KOPT-K1 (cell line): ENCODE data around the gene EGR1.
"Not testable (repeated sequence)": the region's sequence is repeated elsewhere in the genome, so short reads cannot be mapped to it uniquely, and the experiment has no call there.

Experiments used
- H3K27ac ChIP-seq: fragments of 200-600 bp; sonication (generic); 2 replicates; pipeline ENCODE4 v1.5.1; 2016; ENCODE audit warnings: antibody characterized with exemption, mild to moderate bottlenecking, low read depth, low read length; ENCODE audit not compliant: poor library complexity, severe bottlenecking
- H3K36me3 ChIP-seq: fragments of 200-600 bp; sonication (generic); 2 replicates; pipeline ENCODE4 v1.5.1; 2017; ENCODE audit warnings: antibody characterized with exemption, mild to moderate bottlenecking, low read length, moderate library complexity; ENCODE audit not compliant: insufficient read depth
- H3K9me3 ChIP-seq: fragments of 200-600 bp; sonication (generic); 2 replicates; pipeline ENCODE4 v1.5.1; 2017; ENCODE audit warnings: antibody characterized with exemption, low read length, mild to moderate bottlenecking; ENCODE audit not compliant: insufficient read depth, poor library complexity, severe bottlenecking

The EGR1 gene

DNA sequence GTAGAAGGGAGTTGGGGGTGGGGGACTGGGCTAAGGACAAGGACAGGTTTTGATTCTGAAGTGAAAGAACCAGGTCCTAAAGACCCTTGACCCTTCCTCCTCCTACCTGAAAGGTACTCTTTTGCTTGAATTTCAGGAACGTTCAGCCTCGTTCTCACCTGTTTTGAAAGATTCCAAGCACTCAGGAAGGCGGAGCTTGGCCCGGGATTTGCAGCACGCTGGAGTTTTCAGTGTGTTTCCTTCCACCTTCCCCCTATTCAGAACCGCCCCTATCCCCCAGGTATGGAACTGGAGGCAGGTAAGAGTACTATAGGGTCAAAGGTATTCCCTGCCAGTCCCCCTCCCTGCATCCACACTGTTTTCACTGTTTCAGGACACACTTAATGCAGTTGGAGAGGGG is 7.1 kb downstream of the EGR1 start:
- Histone ChIP-seq H3K27ac (no peak overlapping the region), H3K36me3 (peaks cover 6% of the 10 kb centered on the region; the same call in 1 of the 2 replicates), H3K9me3 (no peaks in the 10 kb centered on the region)

DNA sequence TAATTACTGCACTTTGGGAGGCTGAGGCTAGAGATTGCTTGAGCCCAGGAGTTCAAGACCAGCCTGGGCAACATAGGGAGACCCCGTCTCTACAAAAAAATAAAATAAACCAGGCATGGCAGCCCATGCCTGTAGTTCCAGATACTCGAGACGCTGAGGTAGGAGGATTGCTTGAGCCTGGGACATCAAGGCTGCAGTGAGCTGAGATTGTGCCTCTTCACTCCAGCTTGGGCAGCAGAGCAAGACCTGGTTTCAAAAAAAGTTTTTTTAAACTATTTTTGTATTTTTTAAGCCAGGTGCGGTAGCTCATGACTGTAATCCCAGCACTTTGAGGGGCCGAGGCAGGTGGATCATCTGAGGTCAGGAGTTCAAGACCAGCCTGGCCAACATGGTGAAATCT is 7.9 kb downstream of the EGR1 start:
- not testable (repeated sequence) for H3K36me3 ChIP-seq, H3K27ac ChIP-seq, H3K9me3 ChIP-seq

DNA sequence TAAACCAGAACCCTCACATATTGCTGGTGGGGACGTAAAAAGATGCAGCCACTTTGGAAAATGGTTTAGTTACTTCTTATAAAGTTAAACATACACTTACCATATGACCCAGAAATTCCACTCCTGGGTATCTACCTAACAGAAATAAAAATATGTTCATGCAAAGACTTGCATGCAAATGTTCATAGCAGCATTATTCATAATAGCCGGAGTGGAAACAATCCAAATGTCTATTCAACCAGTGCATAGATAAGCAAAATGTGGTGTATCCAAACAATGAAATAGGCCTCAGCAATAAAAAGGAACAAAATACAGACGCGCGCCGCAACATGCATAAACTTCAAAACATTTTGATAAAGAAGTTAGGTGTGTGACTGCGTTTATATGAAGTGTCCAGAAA is 11.6 kb downstream of the EGR1 start:
- H3K27ac ChIP-seq: no peak overlapping the region
- no peaks in the 10 kb centered on the region for H3K36me3 ChIP-seq
- H3K9me3 ChIP-seq: no peaks in the 10 kb centered on the region

DNA sequence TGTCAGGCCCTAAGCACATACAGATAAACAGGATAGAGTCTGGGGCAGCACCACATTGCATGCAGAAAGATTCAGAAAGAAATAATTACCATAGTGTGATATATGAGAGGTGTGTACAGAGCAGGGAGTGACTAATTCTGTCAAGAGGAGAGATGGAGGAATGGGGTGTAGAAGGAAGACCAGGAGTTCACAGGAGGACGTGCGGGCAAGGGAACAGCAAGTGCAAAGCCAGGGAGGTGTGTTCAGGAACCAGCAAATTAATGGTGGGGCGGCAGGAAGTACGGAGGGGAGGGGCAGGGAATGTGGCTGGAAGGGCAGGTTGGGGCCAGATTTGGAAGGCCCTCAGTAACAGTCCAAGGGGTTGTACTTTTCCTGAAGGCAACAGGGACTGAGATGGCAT is 17.4 kb downstream of the EGR1 start:
- Histone ChIP-seq H3K36me3 (no peaks in the 10 kb centered on the region), H3K27ac (no peak overlapping the region), H3K9me3 (no peaks in the 10 kb centered on the region)

DNA sequence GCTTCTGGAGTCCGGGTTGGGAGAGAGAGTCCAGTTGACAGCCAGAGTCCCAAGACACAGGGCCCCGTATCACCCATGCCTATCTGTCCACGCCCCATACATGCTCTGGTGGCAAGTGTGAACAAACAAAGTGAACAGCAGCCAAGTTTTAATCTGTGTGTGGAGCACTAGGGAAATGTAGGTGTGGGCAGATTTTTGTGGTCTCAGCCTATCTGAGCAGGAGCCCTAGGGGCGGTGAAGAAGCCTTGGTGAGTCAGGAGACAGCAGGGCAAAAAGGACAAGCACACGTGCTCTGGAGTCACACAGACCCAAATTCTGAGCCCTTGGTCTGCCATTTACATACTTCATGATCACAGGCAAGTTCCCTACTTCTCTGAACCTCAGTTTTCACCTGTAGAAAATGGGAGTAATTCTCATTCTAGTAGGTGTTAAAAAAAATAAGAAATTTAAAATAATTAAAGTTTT is 23.2 kb downstream of the EGR1 start:
- Histone ChIP-seq H3K36me3 (no peaks in the 10 kb centered on the region), H3K27ac (no peak overlapping the region), H3K9me3 (no peaks in the 10 kb centered on the region)

DNA sequence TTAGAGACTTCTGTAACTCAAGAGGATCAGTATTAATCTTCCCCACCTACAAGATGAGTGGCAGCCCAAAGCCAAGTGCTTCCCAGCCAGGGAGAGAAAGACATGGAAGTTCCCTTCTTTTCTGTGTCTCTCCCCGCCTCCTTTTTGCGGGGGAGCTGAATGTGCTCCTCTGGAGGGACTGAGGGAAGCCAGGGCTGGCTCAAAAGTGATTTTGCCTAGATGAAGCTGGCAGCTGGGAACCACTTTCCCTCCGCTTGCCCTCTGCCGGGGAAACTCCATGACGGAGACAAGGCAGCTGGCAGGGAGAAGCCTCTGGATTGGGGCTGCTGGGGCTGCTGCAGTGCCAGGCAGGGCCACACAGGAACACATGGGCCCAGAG is 24.4 kb downstream of the EGR1 start:
- Histone ChIP-seq H3K36me3 (no peaks in the 10 kb centered on the region), H3K27ac (no peak overlapping the region), H3K9me3 (no peaks in the 10 kb centered on the region)

DNA sequence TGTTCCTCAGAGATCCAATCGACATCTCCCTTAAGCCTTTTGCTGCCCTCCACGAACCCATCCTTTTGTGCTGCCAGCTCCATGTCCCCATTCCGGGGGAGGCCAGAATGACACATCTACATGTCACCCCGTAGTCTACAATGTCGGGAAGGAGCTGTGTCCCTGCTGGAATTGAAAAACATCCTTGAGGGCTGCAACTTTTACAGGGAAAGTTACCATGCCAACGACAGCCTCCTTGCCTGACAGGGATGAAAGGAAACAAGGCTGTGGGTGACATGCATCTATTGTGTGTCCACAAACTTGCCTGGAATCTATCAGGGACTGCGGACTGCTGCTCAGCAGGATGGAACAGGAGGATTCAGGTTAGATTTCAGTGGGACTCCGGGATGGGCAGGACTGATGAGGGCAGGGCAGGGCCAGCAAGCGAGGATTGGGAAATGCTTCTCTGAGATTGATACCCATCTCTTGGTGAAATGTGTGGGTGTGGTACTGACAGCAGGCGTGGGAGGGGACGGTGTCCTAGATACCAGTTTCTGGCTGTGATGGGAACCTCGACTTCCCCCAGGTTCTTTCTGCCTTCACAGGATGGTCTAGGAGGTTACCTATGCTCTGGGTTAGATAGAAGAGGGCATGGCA is 25.5 kb downstream of the EGR1 start:
- Histone ChIP-seq H3K36me3 (no peaks in the 10 kb centered on the region), H3K9me3 (no peaks in the 10 kb centered on the region), H3K27ac (no peak overlapping the region)

DNA sequence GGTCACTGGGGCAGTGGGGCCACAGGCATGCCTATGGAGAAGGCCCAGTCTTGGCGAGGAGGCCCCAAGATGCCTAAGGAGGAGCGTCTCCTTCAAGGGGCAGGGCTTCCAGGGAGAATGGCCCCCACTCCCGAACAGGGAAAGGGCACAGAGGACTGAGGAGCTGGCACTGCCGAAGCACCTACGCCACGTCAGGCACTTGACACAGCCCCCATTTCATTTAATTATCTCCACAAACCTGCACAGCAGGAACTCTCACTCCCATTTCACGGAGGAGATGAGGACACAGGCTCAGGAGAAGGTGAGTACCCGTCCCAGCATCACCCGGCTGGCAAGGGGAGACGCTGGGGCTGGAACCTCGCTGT is 26.0 kb downstream of the EGR1 start:
- no peak overlapping the region for H3K27ac ChIP-seq
- no peaks in the 10 kb centered on the region for H3K9me3 ChIP-seq
- no peaks in the 10 kb centered on the region for H3K36me3 ChIP-seq

DNA sequence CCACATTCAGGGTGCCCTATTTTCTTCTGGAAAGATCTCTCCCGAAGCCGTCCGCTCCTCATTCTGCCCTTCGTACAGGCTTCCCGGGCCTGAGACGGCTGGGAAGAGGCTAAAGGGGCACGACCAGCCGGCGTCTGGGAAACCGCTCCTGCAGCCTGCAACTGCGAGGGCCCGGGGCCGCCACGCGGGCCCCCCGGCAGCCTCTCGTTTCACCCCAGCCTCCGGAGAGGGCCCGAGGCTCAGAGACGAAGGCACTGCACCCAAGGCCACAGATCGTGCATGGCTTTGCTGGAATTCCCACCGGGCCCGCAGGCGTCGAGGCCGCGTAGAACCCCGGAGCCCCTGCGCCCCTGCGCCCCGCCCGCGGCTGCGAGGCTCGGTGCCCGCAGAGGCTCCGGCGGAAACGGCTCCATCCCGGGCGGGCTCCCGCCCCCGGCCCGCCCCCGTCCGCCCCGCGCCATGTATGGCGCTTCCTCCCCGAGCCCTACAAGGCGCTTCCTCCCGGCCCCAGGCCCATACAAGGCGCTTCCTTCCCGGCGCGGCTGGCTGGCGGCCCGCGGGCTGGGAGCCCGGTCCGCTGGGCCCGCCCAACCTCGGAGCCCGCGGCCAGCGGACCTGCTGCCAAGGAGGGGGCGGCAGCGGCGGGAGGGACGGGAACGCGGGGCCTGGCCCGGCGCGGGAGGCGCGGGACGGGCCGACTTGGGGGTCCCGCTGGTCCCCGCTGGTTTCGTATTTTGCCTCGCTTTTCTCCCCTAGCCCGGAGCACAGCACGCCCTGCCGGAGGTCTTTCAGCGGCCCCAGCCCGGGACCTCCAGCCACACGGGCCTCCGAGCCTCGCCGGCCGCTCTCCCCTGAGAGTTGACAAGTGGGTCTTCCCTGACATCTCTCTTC is 26.6 kb downstream of the EGR1 start:
- H3K36me3 ChIP-seq: no peaks in the 10 kb centered on the region
- peak overlapping the region; percentile 45 for H3K27ac ChIP-seq

DNA sequence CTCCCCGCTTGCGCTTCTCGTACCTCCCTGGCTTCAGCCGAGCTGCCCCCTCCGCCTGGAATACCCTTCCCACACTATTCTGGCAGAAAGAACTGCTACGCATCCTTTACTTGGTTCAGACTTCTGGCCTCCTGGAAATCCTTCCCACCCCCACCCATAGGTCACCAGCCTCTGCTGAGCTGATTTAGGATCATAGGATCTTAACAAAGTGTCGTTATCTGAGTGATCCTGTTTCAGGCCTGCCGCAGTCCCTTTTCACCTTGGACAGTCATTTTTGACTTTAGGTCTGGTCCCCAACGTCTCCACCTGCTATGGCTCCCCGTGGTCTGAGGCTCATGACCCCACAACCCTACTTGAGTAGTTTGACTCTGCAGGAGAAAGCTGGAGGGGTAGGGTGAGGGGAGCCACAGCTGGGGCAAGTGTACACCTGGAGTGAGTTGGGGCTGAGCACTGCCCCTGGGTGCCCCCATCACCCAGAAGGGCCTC is 27.3 kb downstream of the EGR1 start:
- Histone ChIP-seq H3K9me3 (no peaks in the 10 kb centered on the region), H3K27ac (peak overlapping the region; percentile 45), H3K36me3 (no peaks in the 10 kb centered on the region)

More for the DNA sequence above, 26.6 kb downstream of the EGR1 start:
- H3K9me3 ChIP-seq: no peaks in the 10 kb centered on the region

DNA sequence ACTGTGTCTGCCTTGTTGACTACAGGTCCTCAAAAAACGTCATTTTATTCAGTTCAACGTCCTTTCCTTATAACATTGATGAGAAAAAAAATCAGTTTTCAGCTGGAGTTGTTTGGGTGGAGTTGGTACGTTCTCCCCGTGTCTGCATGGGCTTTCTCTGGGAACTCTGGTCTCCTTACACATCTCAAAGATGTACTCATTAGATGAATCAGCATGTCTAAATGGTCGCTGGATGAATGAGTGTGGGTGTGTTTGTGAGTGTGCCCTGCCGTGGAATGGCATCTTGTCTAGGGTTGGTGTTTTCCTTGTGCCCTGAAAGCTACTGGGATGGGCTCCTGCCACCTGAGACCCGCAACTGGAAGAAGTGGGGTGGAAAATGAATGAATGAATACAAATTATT is 30.1 kb downstream of the EGR1 start:
- Histone ChIP-seq H3K36me3 (no peaks in the 10 kb centered on the region), H3K9me3 (no peaks in the 10 kb centered on the region), H3K27ac (no peak overlapping the region)

DNA sequence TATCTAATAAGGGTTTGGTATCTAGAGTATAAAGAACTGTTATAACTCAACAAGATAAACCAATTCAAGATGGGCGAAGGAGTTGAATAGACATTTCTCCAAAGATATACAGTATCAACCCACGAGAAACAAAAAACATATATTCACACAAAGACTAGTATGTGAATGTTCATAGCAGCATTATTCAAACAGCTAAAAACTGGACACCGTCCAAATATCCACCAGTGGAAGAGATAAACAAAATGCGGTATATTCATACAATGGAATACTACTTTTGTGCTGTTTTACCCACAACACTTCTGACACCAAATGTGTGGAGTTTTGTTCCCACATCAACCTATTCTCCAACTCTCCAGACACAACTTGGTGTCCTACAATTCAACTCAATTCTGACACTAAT is 33.1 kb downstream of the EGR1 start:
- Histone ChIP-seq H3K36me3 (no peaks in the 10 kb centered on the region), H3K9me3 (no peaks in the 10 kb centered on the region), H3K27ac (no peak overlapping the region)

DNA sequence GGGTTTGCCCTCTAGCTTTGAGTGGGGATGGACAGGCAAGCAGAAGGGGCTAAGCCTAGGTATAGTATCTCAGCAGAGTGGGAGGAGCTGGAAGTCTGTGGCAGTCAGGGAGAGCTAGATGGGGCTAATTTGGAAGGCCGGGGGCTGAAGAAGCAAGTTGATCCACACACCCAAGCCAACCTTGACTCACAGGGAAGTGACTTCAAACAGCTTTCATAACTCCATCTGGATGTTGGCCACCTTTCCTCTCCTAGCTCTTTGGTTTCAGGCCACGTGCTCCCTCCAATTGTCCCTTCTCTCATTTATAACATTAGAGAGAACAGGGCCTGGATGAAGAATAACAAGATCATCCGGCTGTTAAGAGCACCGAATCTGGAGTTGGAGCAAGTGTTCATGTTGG is 36.8 kb downstream of the EGR1 start:
- no peaks in the 10 kb centered on the region for H3K9me3 ChIP-seq
- H3K27ac ChIP-seq: no peak overlapping the region
- H3K36me3 ChIP-seq: peaks cover 32% of the 10 kb centered on the region

DNA sequence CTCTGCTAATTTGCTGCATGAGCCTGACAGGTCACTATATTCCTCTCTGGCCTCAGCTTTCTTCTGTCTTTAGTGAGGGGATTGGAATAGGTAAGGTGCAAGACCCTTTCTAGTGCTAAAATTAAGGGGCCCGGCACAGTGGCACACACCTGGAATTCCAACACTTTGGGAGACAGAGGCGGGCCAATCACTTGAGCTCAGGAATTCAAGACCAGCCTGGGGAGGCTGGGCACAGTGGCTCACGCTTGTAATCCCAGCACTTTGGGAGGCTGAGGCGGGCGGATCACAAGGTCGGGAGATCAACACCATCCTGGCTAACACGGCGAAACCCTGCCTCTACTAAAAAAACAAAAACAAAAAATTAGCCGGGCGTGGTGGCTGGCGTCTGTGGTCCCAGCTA is 37.2 kb downstream of the EGR1 start:
- H3K27ac ChIP-seq: no peak overlapping the region
- H3K9me3 ChIP-seq: no peaks in the 10 kb centered on the region
- H3K36me3 ChIP-seq: peaks cover 36% of the 10 kb centered on the region

DNA sequence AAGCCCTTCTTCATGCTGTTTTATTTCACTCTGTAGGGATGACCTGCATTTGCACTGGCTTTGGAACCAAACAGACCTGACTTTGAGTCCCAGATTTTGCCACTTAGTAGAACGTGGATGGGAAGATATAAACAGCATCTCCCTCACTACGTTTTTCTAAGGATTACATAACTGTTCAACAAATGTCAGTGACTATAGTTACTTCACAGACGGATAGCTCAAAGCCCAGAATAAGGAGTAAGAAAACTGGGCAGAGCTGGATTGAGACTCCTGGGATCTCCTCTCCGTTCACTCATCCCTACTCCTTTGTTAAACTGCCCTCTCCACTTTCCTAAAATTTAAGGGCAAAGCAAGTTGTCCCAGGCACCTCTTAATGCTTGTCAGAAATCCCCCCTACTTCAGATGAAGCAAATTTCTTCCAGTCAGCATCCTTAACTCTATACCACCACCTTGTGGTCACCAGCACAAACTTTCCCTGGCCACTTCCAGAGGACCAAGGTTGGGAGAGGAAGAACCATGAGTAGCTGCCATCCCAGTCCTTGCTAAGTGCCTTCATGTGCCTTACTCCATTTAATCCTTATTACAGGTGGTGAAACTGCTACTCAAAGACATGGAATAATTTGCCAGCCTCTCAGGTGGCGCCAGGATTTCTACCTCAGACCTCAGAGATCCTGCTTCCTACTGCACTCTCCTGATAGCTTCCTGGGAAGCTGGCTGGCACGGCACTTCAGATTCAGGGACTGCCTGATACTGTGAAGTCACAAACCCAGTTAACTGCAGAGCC is 38.4 kb downstream of the EGR1 start:
- Histone ChIP-seq H3K36me3 (peaks cover 48% of the 10 kb centered on the region), H3K9me3 (no peaks in the 10 kb centered on the region), H3K27ac (no peak overlapping the region)
